ENCODE measurements around the gene GAS7. TPM values are rescaled to one million over a fixed set of nuclear protein-coding genes. Genes with fewer than 3 reads are reported as not detected.

GAS7 gene
- total RNA-seq, 1 donor from 2014 or later, result 2.9 TPM

- TF ChIP-seq EZH2 (IDR thresholded peaks at IDR 0.05) (no peak), CTCF (IDR thresholded peaks at IDR 0.05) (no peak), EZH2phosphoT487 (IDR thresholded peaks at IDR 0.05) (no peak)
Observed at GRCh38 chr17:9878356-9878755, 320.1 kb downstream of the GAS7 start.

GRCh38 chr17:9875441-9875840 is 323.0 kb downstream of the GAS7 start:
- DNase-seq (ENCODE audit: low spot score), result peak; percentile 47
- Histone ChIP-seq H3K36me3 (no peaks in the 10 kb centered on the region), H3F3A (ENCODE audit: low read depth) (no peaks in the 10 kb centered on the region), H2AFZ (replicated peaks) (no peak overlapping the region), H3K4me2 (no peak overlapping the region), H4K20me1 (ENCODE audit: low read depth) (no peaks in the 10 kb centered on the region), H3K27ac (no peak overlapping the region), H3K4me3 (no peak overlapping the region), H3K4me1 (peaks cover 13% of the 10 kb centered on the region), H3K79me2 (ENCODE audit: low read depth) (no peaks in the 10 kb centered on the region), H3K9me3 (ENCODE audit: low read depth) (no peaks in the 10 kb centered on the region), H3K9ac (no peak overlapping the region), H3K27me3 (no peaks in the 10 kb centered on the region)
- peaks cover 10% of the 10 kb centered on the region for H3K9me3 Mint-ChIP-seq
- no peak for TF ChIP-seq CTCF (IDR thresholded peaks at IDR 0.05)
- TF ChIP-seq EZH2 (IDR thresholded peaks at IDR 0.05), result no peak
- TF ChIP-seq EZH2phosphoT487 (IDR thresholded peaks at IDR 0.05), result no peak
- peaks cover 9% of the 10 kb centered on the region for H3K4me1 Mint-ChIP-seq
- H3K27me3 Mint-ChIP-seq (ENCODE audit: insufficient read depth, low read depth), result no peaks in the 10 kb centered on the region
- no peaks in the 10 kb centered on the region for H3K36me3 Mint-ChIP-seq
- no peak overlapping the region for H3K4me3 Mint-ChIP-seq
- H3K27ac Mint-ChIP-seq, result no peak overlapping the region

More at GRCh38 chr17:9878356-9878755, 320.1 kb downstream of the GAS7 start:
- no peak overlapping the region for H3K27ac Mint-ChIP-seq
- no peak overlapping the region for H3K9ac ChIP-seq
- no peak overlapping the region for H3K4me3 Mint-ChIP-seq
- H3K36me3 Mint-ChIP-seq, result no peaks in the 10 kb centered on the region
- no peaks in the 10 kb centered on the region for H3K27me3 ChIP-seq
- no peaks in the 10 kb centered on the region for H3F3A ChIP-seq (ENCODE audit: low read depth)
- H3K4me2 ChIP-seq, result no peak overlapping the region
- no peaks in the 10 kb centered on the region for H3K36me3 ChIP-seq
- H3K9me3 ChIP-seq (ENCODE audit: low read depth), result peaks cover 5% of the 10 kb centered on the region
- peaks cover 13% of the 10 kb centered on the region for H3K4me1 ChIP-seq
- DNase-seq (ENCODE audit: low spot score), result no peak
- no peaks in the 10 kb centered on the region for H3K27me3 Mint-ChIP-seq (ENCODE audit: insufficient read depth, low read depth)
- no peak overlapping the region for H2AFZ ChIP-seq (replicated peaks)
- H4K20me1 ChIP-seq (ENCODE audit: low read depth), result no peaks in the 10 kb centered on the region
- H3K4me1 Mint-ChIP-seq, result peaks cover 9% of the 10 kb centered on the region
- no peak overlapping the region for H3K27ac ChIP-seq
- no peak overlapping the region for H3K4me3 ChIP-seq
- peaks cover 29% of the 10 kb centered on the region for H3K9me3 Mint-ChIP-seq
- H3K79me2 ChIP-seq (ENCODE audit: low read depth), result no peaks in the 10 kb centered on the region

- H3F3A ChIP-seq (ENCODE audit: low read depth), result no peaks in the 10 kb centered on the region
- no peak overlapping the region for H3K9ac ChIP-seq
- no peaks in the 10 kb centered on the region for H4K20me1 ChIP-seq (ENCODE audit: low read depth)
- H3K27me3 ChIP-seq, result no peaks in the 10 kb centered on the region
- Mint-ChIP-seq H3K27ac (no peak overlapping the region), H3K4me3 (no peak overlapping the region), H3K36me3 (no peaks in the 10 kb centered on the region), H3K4me1 (peaks cover 9% of the 10 kb centered on the region), H3K9me3 (peaks cover 6% of the 10 kb centered on the region), H3K27me3 (ENCODE audit: insufficient read depth, low read depth) (no peaks in the 10 kb centered on the region)
- no peaks in the 10 kb centered on the region for H3K79me2 ChIP-seq (ENCODE audit: low read depth)
- H2AFZ ChIP-seq (replicated peaks), result no peak overlapping the region
- no peak for TF ChIP-seq CTCF (IDR thresholded peaks at IDR 0.05)
- no peak for TF ChIP-seq EZH2phosphoT487 (IDR thresholded peaks at IDR 0.05)
- TF ChIP-seq EZH2 (IDR thresholded peaks at IDR 0.05), result no peak
- H3K9me3 ChIP-seq (ENCODE audit: low read depth), result no peaks in the 10 kb centered on the region
- H3K27ac ChIP-seq, result no peak overlapping the region
- H3K36me3 ChIP-seq, result no peaks in the 10 kb centered on the region
- H3K4me3 ChIP-seq, result no peak overlapping the region
- peaks cover 13% of the 10 kb centered on the region for H3K4me1 ChIP-seq
- DNase-seq (ENCODE audit: low spot score), result no peak
- no peak overlapping the region for H3K4me2 ChIP-seq
Observed at GRCh38 chr17:9874722-9875121, 323.7 kb downstream of the GAS7 start.
